GM23338 (cell line): Measurements from ENCODE around the gene IGFBP6.

Source experiments
- CREB1 ChIP-seq: fragments of 250-450 bp; sonication (Bioruptor Pico); IDR thresholded peaks from 2 replicates; pipeline ENCODE4 v1.5.0; 2020; ENCODE audit warnings: low read depth, mild to moderate bottlenecking, moderate library complexity
- CTCF ChIP-seq, 2 experiments: fragments of 200-600 bp in 1 of 2; sonication (generic) in 1 of 2; conservative IDR thresholded peaks; 2 replicates each; pipeline versions ENCODE4 v1.5.1 to v1.6.1; 2016 to 2017; ENCODE audit warnings: antibody characterized with exemption in 2 of 2, low read depth in 2 of 2, mild to moderate bottlenecking in 2 of 2, moderate library complexity in 1 of 2
- EZH2 ChIP-seq: fragments of 200-600 bp; sonication (generic); IDR thresholded peaks from one replicate; pipeline ENCODE4 v1.8.0; 2017; ENCODE audit warnings: antibody characterized with exemption, mild to moderate bottlenecking, low read depth; ENCODE audit not compliant: unreplicated experiment
- EZH2phosphoT487 ChIP-seq: fragments of 200-600 bp; sonication (generic); IDR thresholded peaks from one replicate; pipeline ENCODE4 v1.8.1; 2018; ENCODE audit warnings: antibody characterized with exemption; ENCODE audit not compliant: unreplicated experiment
- POLR2AphosphoS5 ChIP-seq: IDR thresholded peaks from 2 replicates; pipeline ENCODE4 v1.6.1; 2016; ENCODE audit warnings: antibody characterized with exemption, low read depth
- STAT1 ChIP-seq: IDR thresholded peaks from one replicate; pipeline ENCODE4 v1.6.1; 2016; ENCODE audit warnings: antibody characterized with exemption; ENCODE audit not compliant: unreplicated experiment
- TF ChIP-seq, protein P1 (sequence below): IDR thresholded peaks from 2 replicates; pipeline ENCODE4 v1.6.1; 2016; ENCODE audit warnings: antibody characterized with exemption
- TF ChIP-seq, protein P2 (sequence below): IDR thresholded peaks from one replicate; pipeline ENCODE4 v1.6.1; 2018; ENCODE audit warnings: antibody characterized with exemption; ENCODE audit not compliant: unreplicated experiment

DNA sequence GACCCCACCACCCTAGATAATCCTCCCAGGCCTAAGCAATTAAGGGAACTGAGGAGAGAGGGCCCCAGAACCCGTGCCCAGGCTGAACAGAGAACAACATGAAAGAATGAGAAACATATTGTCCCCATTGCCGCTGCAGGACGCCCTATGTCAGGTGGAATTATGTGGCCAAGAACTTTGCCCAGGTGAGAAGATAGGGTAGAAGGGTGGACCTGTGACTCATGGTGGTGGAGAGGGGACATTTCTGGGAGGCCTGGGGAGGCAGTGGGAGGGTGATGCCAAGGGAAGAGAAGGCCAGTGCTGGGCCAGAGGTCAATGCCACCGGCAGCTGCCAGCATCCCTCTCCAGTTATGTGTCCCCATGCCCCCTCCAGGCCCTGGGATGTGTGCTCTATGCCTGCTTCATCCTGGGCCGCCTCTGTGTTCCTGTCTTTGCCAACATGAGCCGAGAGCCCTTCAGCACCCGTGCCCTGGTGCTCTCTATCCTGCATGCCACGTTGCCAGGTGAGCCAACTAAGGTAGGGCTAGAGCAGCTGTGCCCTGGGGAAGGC is 21.4 kb downstream of the IGFBP6 start:
- no peak for TF ChIP-seq CTCF (conservative IDR thresholded peaks at IDR 0.05; ENCODE audit: low read depth in 2 of 2)
- no peak for TF ChIP-seq EZH2phosphoT487
- no peak for TF ChIP-seq CREB1 (CRISPR knock-in tag)
- TF ChIP-seq, protein P1, sequence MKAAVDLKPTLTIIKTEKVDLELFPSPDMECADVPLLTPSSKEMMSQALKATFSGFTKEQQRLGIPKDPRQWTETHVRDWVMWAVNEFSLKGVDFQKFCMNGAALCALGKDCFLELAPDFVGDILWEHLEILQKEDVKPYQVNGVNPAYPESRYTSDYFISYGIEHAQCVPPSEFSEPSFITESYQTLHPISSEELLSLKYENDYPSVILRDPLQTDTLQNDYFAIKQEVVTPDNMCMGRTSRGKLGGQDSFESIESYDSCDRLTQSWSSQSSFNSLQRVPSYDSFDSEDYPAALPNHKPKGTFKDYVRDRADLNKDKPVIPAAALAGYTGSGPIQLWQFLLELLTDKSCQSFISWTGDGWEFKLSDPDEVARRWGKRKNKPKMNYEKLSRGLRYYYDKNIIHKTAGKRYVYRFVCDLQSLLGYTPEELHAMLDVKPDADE: no peak
- no peak for TF ChIP-seq EZH2
- no peak for TF ChIP-seq POLR2AphosphoS5
- TF ChIP-seq, protein P2, sequence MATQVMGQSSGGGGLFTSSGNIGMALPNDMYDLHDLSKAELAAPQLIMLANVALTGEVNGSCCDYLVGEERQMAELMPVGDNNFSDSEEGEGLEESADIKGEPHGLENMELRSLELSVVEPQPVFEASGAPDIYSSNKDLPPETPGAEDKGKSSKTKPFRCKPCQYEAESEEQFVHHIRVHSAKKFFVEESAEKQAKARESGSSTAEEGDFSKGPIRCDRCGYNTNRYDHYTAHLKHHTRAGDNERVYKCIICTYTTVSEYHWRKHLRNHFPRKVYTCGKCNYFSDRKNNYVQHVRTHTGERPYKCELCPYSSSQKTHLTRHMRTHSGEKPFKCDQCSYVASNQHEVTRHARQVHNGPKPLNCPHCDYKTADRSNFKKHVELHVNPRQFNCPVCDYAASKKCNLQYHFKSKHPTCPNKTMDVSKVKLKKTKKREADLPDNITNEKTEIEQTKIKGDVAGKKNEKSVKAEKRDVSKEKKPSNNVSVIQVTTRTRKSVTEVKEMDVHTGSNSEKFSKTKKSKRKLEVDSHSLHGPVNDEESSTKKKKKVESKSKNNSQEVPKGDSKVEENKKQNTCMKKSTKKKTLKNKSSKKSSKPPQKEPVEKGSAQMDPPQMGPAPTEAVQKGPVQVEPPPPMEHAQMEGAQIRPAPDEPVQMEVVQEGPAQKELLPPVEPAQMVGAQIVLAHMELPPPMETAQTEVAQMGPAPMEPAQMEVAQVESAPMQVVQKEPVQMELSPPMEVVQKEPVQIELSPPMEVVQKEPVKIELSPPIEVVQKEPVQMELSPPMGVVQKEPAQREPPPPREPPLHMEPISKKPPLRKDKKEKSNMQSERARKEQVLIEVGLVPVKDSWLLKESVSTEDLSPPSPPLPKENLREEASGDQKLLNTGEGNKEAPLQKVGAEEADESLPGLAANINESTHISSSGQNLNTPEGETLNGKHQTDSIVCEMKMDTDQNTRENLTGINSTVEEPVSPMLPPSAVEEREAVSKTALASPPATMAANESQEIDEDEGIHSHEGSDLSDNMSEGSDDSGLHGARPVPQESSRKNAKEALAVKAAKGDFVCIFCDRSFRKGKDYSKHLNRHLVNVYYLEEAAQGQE: no peak
- TF ChIP-seq STAT1: no peak
